H9 (cell line): ENCODE results near the gene GXYLT2. TPM values are rescaled to one million over a fixed set of nuclear protein-coding genes. Genes with fewer than 3 reads are reported as not detected.

ENCODE experiments used
- DNase-seq: peaks from one replicate; pipeline ENCODE4 v3.0.0-alpha.2; 2017
- H2AFZ ChIP-seq: one replicate; pipeline ENCODE4 v1.6.1; 2013; ENCODE audit warnings: mild to moderate bottlenecking, low read length, control low read depth, moderate library complexity
- H2AK5ac ChIP-seq: 2 replicates; pipeline ENCODE4 v1.6.1; 2013; ENCODE audit warnings: low read length, control low read depth, mixed read lengths; ENCODE audit not compliant: insufficient read length
- H2BK120ac ChIP-seq: one replicate; pipeline ENCODE4 v1.6.1; 2013; ENCODE audit warnings: low read depth, mild to moderate bottlenecking, low read length, control low read depth, inconsistent platforms; ENCODE audit not compliant: poor library complexity, severe bottlenecking
- H2BK12ac ChIP-seq: 2 replicates; pipeline ENCODE4 v1.6.1; 2013; ENCODE audit warnings: low read length, control low read depth, mixed read lengths, low read depth; ENCODE audit not compliant: insufficient read length
- H2BK15ac ChIP-seq: 2 replicates; pipeline ENCODE4 v1.6.1; 2013; ENCODE audit warnings: low read depth, low read length, control low read depth
- H2BK20ac ChIP-seq: one replicate; pipeline ENCODE4 v1.6.1; 2013; ENCODE audit warnings: low read depth, mild to moderate bottlenecking, low read length, control low read depth, inconsistent platforms; ENCODE audit not compliant: poor library complexity, severe bottlenecking
- H2BK5ac ChIP-seq: 2 replicates; pipeline ENCODE4 v1.6.1; 2013; ENCODE audit warnings: low read length, control low read depth, mixed read lengths; ENCODE audit not compliant: insufficient read length
- H3K14ac ChIP-seq: 2 replicates; pipeline ENCODE4 v1.6.1; 2013; ENCODE audit warnings: low read length, control low read depth; ENCODE audit not compliant: insufficient read depth
- H3K18ac ChIP-seq: 2 replicates; pipeline ENCODE4 v1.6.1; 2013; ENCODE audit warnings: low read depth, mild to moderate bottlenecking, mixed read lengths, low read length, control low read depth; ENCODE audit not compliant: insufficient read length
- H3K23ac ChIP-seq: 2 replicates; pipeline ENCODE4 v1.6.1; 2013; ENCODE audit warnings: low read length, control low read depth, mixed read lengths, low read depth; ENCODE audit not compliant: insufficient read length
- H3K23me2 ChIP-seq: 2 replicates; pipeline ENCODE4 v1.6.1; 2013; ENCODE audit warnings: low read depth, mild to moderate bottlenecking, mixed read lengths, low read length, control low read depth; ENCODE audit not compliant: insufficient read length, poor library complexity, severe bottlenecking
- H3K27ac ChIP-seq: 2 replicates; pipeline ENCODE4 v1.5.1; 2013; ENCODE audit warnings: low read length, control low read depth, mixed read lengths, low read depth; ENCODE audit not compliant: insufficient read length
- H3K27me3 ChIP-seq: 2 replicates; pipeline ENCODE4 v1.6.1; 2013; ENCODE audit warnings: low read length, control low read depth, inconsistent platforms; ENCODE audit not compliant: insufficient read depth
- H3K4ac ChIP-seq: 2 replicates; pipeline ENCODE4 v1.6.1; 2013; ENCODE audit warnings: low read depth, mild to moderate bottlenecking, control low read depth, inconsistent platforms, low read length, moderate library complexity
- H3K4me1 ChIP-seq: 2 replicates; pipeline ENCODE4 v1.6.1; 2013; ENCODE audit warnings: low read length, control low read depth, inconsistent platforms; ENCODE audit not compliant: insufficient read depth
- H3K4me2 ChIP-seq: 2 replicates; pipeline ENCODE4 v1.6.1; 2013; ENCODE audit warnings: low read length, control low read depth, mixed read lengths; ENCODE audit not compliant: insufficient read length, insufficient read depth
- H3K56ac ChIP-seq: 2 replicates; pipeline ENCODE4 v1.6.1; 2013; ENCODE audit warnings: low read depth, mild to moderate bottlenecking, mixed read lengths, low read length, control low read depth; ENCODE audit not compliant: insufficient read length
- H3K79me1 ChIP-seq: 2 replicates; pipeline ENCODE4 v1.6.1; 2013; ENCODE audit warnings: low read depth, mild to moderate bottlenecking, moderate library complexity, low read length, control low read depth, inconsistent platforms; ENCODE audit not compliant: insufficient read depth, poor library complexity, severe bottlenecking
- H3K79me2 ChIP-seq: 2 replicates; pipeline ENCODE4 v1.6.1; 2013; ENCODE audit warnings: low read length, control low read depth, inconsistent platforms; ENCODE audit not compliant: insufficient read depth
- H3K9ac ChIP-seq: 2 replicates; pipeline ENCODE4 v1.6.1; 2013; ENCODE audit warnings: low read length, control low read depth, mixed read lengths; ENCODE audit not compliant: insufficient read length; ENCODE audit errors: extremely low read depth
- H3K9me3 ChIP-seq: one replicate; pipeline ENCODE4 v1.6.1; 2013; ENCODE audit warnings: low read depth, low read length, inconsistent platforms; ENCODE audit not compliant: control insufficient read depth
- H3T11ph ChIP-seq: one replicate; pipeline ENCODE4 v1.6.1; 2013; ENCODE audit warnings: mild to moderate bottlenecking, low read length, control low read depth, inconsistent platforms
- H4K20me1 ChIP-seq: one replicate; pipeline ENCODE4 v1.6.1; 2013; ENCODE audit not compliant: control insufficient read depth, insufficient read length, insufficient read depth
- H4K5ac ChIP-seq: 2 replicates; pipeline ENCODE4 v1.6.1; 2013; ENCODE audit warnings: low read depth, mild to moderate bottlenecking, mixed read lengths, low read length, control low read depth; ENCODE audit not compliant: insufficient read length
- H4K8ac ChIP-seq: replicated peaks from 2 replicates; pipeline ENCODE4 v1.6.1; 2013; ENCODE audit warnings: low read length, control low read depth, mixed read lengths, low read depth; ENCODE audit not compliant: insufficient read length
- H4K91ac ChIP-seq: 2 replicates; pipeline ENCODE4 v1.6.1; 2013; ENCODE audit warnings: low read depth, mild to moderate bottlenecking, moderate library complexity, mixed read lengths, low read length, control low read depth; ENCODE audit not compliant: insufficient read length
- H3K27ac Mint-ChIP-seq, 3 experiments: 2 replicates in 2 of 3; 3 replicates in 1 of 3; pipeline ENCODE4 v1.8.0; 2020 to 2021; ENCODE audit warnings: mixed read lengths in 3 of 3, mild to moderate bottlenecking in 1 of 3, moderate library complexity in 1 of 3
- H3K27me3 Mint-ChIP-seq: 2 replicates; pipeline ENCODE4 v1.8.0; 2021; ENCODE audit warnings: low read depth, mild to moderate bottlenecking, moderate library complexity, mixed read lengths
- H3K36me3 Mint-ChIP-seq, 3 experiments: 2 replicates in 2 of 3; 3 replicates in 1 of 3; pipeline ENCODE4 v1.8.0; 2020 to 2021; ENCODE audit warnings: low read depth in 3 of 3, mixed read lengths in 3 of 3; ENCODE audit not compliant: insufficient read depth in 1 of 3
- H3K4me1 Mint-ChIP-seq, 2 experiments: 2 replicates each; pipeline ENCODE4 v1.8.0; 2020; ENCODE audit warnings: mixed read lengths in 2 of 2
- H3K4me3 Mint-ChIP-seq, 2 experiments: 2 replicates in 1 of 2; 3 replicates in 1 of 2; pipeline ENCODE4 v1.8.0; 2020 to 2021; ENCODE audit warnings: mild to moderate bottlenecking in 2 of 2, mixed read lengths in 2 of 2, moderate library complexity in 1 of 2
- H3K9me3 Mint-ChIP-seq, 2 experiments: 2 replicates in 1 of 2; 3 replicates in 1 of 2; pipeline ENCODE4 v1.8.0; 2020; ENCODE audit warnings: mild to moderate bottlenecking in 2 of 2, mixed read lengths in 2 of 2, moderate library complexity in 1 of 2
- WGBS: extraction: QIAGEN DNeasy Blood & Tissue Kit; methylation state at CpG from one replicate; pipeline ENCODE4 v1.1.7; 2013; ENCODE audit warnings: missing lambda C conversion rate, low lambda C conversion rate, mixed read lengths; ENCODE audit not compliant: insufficient read length; ENCODE audit errors: extremely low coverage; 5-methylcytosine and 5-hydroxymethylcytosine counted together
- total RNA-seq: library from RNA; stranded (reverse); gene quantifications from 2 replicates; pipeline ENCODE4 v1.2.1, GENCODE V29; 2021
- TF ChIP-seq, protein P1 (sequence below): fragments of 200-600 bp; sonication (generic); conservative IDR thresholded peaks from 3 replicates; pipeline ENCODE4 v1.8.0; 2021; ENCODE audit warnings: antibody characterized with exemption, mild to moderate bottlenecking

The GXYLT2 gene
- total RNA-seq, 1 experiment from 2014 or later = 2.0 TPM

- Histone ChIP-seq H3K23me2 (peaks cover 6% of the 10 kb centered on the region), H4K8ac (no peak overlapping the region), H2BK12ac (no peak overlapping the region), H4K5ac (no peak overlapping the region), H3K9me3 (no peaks in the 10 kb centered on the region), H3K4me1 (peaks cover 4% of the 10 kb centered on the region; the same call in 1 of the 2 replicates), H3K79me2 (no peaks in the 10 kb centered on the region), H2BK120ac (no peak overlapping the region), H3K4me2 (no peak overlapping the region), H3K14ac (no peak overlapping the region), H3T11ph (no peak overlapping the region), H2BK20ac (no peak overlapping the region), H3K23ac (no peak overlapping the region), H3K27ac (no peak overlapping the region), H2BK5ac (no peak overlapping the region), H3K27me3 (peaks cover 4% of the 10 kb centered on the region; the same call in 1 of the 2 replicates), H3K4ac (no peak overlapping the region), H3K79me1 (no peaks in the 10 kb centered on the region), H3K56ac (no peak overlapping the region), H2AFZ (no peak overlapping the region), H2BK15ac (no peak overlapping the region), H3K18ac (no peak overlapping the region), H4K91ac (no peak overlapping the region), H2AK5ac (no peak overlapping the region), H4K20me1 (no peaks in the 10 kb centered on the region), H3K9ac (no peak overlapping the region)
- H3K9me3 Mint-ChIP-seq = no peaks in the 10 kb centered on the region
- H3K36me3 Mint-ChIP-seq = no peaks in the 10 kb centered on the region
- H3K4me1 Mint-ChIP-seq = peaks cover 26 to 34% of the 10 kb centered on the region in 2 experiments
- no CpG with 5 or more reads among the region's 8 CpGs for WGBS
- no peak overlapping the region for H3K27ac Mint-ChIP-seq
- peaks cover 59% of the 10 kb centered on the region for H3K27me3 Mint-ChIP-seq
- TF ChIP-seq, protein P1, sequence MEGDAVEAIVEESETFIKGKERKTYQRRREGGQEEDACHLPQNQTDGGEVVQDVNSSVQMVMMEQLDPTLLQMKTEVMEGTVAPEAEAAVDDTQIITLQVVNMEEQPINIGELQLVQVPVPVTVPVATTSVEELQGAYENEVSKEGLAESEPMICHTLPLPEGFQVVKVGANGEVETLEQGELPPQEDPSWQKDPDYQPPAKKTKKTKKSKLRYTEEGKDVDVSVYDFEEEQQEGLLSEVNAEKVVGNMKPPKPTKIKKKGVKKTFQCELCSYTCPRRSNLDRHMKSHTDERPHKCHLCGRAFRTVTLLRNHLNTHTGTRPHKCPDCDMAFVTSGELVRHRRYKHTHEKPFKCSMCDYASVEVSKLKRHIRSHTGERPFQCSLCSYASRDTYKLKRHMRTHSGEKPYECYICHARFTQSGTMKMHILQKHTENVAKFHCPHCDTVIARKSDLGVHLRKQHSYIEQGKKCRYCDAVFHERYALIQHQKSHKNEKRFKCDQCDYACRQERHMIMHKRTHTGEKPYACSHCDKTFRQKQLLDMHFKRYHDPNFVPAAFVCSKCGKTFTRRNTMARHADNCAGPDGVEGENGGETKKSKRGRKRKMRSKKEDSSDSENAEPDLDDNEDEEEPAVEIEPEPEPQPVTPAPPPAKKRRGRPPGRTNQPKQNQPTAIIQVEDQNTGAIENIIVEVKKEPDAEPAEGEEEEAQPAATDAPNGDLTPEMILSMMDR = no peak
- DNase-seq = no peak
- H3K4me3 Mint-ChIP-seq = no peak overlapping the region
These were observed 3.4 kb downstream of the GXYLT2 start for GRCh38 chr3:72891053-72891855.
